OCI-LY3 (cell line): ENCODE data around the gene GNB1.

Experiments used
- EZH2phosphoT487 ChIP-seq: fragments of 200-600 bp; shearing (Covaris generic); IDR thresholded peaks from 2 replicates; pipeline ENCODE4 v1.6.1; 2018; ENCODE audit warnings: antibody characterized with exemption, mixed run types, low read depth
- TF ChIP-seq, protein P1 (sequence below): fragments of 200-600, 300-600 bp; sonication (generic); IDR thresholded peaks from 2 replicates; pipeline ENCODE4 v1.5.1; 2014; ENCODE audit warnings: antibody characterized with exemption, low read length, low read depth

DNA sequence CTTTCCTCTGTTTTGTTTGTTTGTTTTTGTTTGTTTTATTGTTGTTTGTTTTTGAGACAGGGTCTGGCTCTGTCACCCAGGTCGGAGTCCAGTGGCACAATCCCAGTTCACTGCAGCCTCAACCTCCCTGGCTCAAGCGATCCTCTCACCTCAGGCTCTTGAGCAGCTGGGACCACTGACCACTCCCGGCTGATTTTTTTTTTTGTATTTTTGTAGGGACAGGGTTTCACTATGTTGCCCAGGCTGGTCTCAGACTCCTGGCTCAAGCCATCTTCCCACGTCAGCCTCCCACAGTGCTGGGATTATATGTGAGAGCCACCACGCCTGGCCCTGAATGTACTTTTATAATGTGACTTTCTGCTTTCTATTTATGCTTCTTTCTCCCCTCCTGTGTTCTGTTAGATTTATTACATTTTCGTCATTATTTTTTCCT lies 19.2 kb upstream of the GNB1 start:
- TF ChIP-seq, protein P1, sequence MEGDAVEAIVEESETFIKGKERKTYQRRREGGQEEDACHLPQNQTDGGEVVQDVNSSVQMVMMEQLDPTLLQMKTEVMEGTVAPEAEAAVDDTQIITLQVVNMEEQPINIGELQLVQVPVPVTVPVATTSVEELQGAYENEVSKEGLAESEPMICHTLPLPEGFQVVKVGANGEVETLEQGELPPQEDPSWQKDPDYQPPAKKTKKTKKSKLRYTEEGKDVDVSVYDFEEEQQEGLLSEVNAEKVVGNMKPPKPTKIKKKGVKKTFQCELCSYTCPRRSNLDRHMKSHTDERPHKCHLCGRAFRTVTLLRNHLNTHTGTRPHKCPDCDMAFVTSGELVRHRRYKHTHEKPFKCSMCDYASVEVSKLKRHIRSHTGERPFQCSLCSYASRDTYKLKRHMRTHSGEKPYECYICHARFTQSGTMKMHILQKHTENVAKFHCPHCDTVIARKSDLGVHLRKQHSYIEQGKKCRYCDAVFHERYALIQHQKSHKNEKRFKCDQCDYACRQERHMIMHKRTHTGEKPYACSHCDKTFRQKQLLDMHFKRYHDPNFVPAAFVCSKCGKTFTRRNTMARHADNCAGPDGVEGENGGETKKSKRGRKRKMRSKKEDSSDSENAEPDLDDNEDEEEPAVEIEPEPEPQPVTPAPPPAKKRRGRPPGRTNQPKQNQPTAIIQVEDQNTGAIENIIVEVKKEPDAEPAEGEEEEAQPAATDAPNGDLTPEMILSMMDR: no peak
- TF ChIP-seq EZH2phosphoT487: no peak
